ENCODE measurements around the gene IGSF21.

IGSF21 gene

DNA sequence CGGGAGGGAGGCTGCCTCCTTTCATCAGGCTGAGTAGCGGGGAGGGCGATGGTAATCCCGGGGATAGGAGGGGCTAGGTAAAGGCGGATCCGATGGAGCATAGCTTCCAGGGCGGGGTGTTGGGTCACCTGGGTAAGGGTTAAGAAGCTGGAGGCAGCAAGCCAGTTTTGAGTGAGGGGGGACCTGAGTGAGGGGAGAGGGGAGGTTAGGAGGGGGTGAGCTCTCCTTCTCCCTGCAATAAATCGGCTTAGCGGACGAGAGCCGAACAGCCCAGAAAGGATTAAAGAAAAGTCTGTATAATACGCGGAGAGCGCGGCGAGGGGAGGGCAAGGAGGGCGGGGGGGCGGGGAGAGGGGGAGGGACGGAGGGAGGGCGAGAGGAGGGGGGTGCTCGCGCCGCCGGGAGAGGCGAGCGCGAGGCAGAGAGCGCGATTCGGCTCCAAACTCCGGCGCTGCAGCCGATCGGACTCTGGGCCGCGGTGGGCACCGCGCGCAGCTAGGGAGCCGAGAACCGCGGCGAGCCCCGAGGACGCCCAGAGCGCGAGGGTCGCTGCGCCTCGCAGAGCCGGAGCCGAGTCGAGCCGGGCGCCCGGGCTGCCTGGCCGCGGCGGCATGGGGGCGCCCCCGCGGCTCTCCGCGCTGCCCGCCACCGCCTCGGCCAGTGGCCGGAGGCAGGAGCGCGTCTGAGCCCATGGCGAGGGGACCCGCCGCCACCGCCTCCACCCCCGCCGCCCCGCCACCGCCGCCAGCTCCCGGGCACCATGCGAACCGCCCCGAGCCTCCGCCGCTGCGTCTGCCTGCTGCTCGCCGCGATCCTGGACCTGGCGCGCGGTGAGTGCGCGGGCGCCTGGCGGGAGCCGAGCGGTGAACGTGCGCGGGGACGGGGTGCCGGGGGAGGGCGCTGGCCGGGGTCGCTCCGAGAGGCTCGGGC lies at the start of gene IGSF21:
TSS of gene IGSF21 (plus strand) at position 430 of the 930 bp plus-strand sequence. CDS start at position 761, 331 bp downstream.
- Histone ChIP-seq H3K4me3 (ENCODE audit: low read depth, low read length) (peak within 1 kb of the TSS; percentile 59), H3K9ac (ENCODE audit: low read length) (no peak within 1 kb of the TSS), H3K9me3 (ENCODE audit: control insufficient read depth, insufficient read depth, low read depth, low read length) (no peaks in the 10 kb centered on the region), H3K27ac (ENCODE audit: low read depth, low read length) (no peak within 1 kb of the TSS), H3K27me3 (ENCODE audit: control insufficient read depth, insufficient read depth, low read length) (peaks cover 89% of the 10 kb centered on the region), H3K36me3 (ENCODE audit: control insufficient read depth, insufficient read depth, low read length) (no peaks in the 10 kb centered on the region), H3K4me1 (ENCODE audit: control insufficient read depth, insufficient read depth, low read length) (peaks cover 36% of the 10 kb centered on the region)

DNA sequence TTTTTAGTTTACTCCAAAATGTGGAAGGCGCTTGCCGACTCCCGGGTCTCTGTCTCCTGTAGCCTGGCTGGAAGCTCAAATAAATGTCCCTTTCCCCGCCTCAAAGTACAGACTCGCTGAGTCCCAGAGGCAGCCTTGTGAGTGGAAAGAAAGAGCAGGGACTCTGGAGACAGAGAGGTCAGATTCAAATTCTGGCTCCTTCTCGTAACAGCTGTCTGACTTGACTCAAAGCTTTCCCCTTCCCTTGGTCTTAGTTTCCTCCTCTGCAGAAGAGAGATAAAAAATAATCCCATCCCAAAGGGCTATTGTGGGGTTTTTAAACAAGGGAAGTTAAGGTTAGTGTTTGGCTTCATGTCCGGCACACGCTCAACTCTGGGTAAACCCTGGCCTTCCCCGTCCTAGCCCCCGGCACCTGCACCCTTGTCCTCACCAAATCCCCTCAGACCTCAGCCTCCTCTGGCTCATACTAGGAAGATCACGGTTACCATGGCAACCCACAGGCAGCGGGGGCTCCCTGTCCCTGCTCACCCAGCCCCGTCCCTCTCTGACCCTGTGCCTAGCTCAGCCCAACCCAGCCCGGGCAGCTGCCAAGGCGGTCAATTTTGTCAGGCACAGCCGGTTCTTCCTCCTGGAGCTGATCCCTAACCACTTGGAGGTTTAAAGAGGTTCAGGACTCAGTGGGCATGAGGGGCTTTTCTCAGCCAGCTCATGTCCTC lies 49.2 kb upstream of the IGSF21 start:
- Histone ChIP-seq H3K9ac (ENCODE audit: low read length) (no peak overlapping the region), H3K27me3 (ENCODE audit: control insufficient read depth, insufficient read depth, low read length) (peaks cover 61% of the 10 kb centered on the region), H3K4me3 (ENCODE audit: low read depth, low read length) (no peak overlapping the region), H3K9me3 (ENCODE audit: control insufficient read depth, insufficient read depth, low read depth, low read length) (no peaks in the 10 kb centered on the region), H3K4me1 (ENCODE audit: control insufficient read depth, insufficient read depth, low read length) (no peaks in the 10 kb centered on the region), H3K27ac (ENCODE audit: low read depth, low read length) (no peak overlapping the region), H3K36me3 (ENCODE audit: control insufficient read depth, insufficient read depth, low read length) (no peaks in the 10 kb centered on the region)

GRCh38 chr1:18058981-18059605 lies 48.5 kb upstream of the IGSF21 start:
- Histone ChIP-seq H3K9me3 (ENCODE audit: control insufficient read depth, insufficient read depth, low read depth, low read length) (no peaks in the 10 kb centered on the region), H3K36me3 (ENCODE audit: control insufficient read depth, insufficient read depth, low read length) (no peaks in the 10 kb centered on the region), H3K9ac (ENCODE audit: low read length) (no peak overlapping the region), H3K27ac (ENCODE audit: low read depth, low read length) (no peak overlapping the region), H3K4me1 (ENCODE audit: control insufficient read depth, insufficient read depth, low read length) (no peaks in the 10 kb centered on the region), H3K4me3 (ENCODE audit: low read depth, low read length) (no peak overlapping the region), H3K27me3 (ENCODE audit: control insufficient read depth, insufficient read depth, low read length) (peaks cover 56% of the 10 kb centered on the region)

DNA sequence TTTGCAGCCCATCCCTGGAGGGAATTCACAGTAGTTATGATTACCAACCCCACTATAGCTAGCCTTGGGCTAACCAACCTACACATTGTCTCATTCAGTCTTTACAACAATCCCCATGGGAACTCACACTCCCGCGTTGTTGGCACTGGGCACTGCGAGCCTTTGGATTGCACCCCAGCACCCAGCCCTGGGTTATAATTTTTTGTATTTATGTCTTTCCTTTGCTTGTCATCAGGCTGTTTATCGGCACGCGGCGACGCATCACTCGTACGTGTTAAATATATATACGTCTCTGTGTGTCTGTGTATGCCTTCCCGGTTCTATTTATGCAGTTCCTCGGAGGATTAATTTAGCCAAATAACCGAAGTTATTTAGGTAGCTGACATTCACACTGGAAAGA lies 47.2 kb upstream of the IGSF21 start:
- Histone ChIP-seq H3K4me3 (ENCODE audit: low read depth, low read length) (no peak overlapping the region), H3K9ac (ENCODE audit: low read length) (no peak overlapping the region), H3K4me1 (ENCODE audit: control insufficient read depth, insufficient read depth, low read length) (no peaks in the 10 kb centered on the region), H3K27ac (ENCODE audit: low read depth, low read length) (no peak overlapping the region), H3K9me3 (ENCODE audit: control insufficient read depth, insufficient read depth, low read depth, low read length) (no peaks in the 10 kb centered on the region), H3K36me3 (ENCODE audit: control insufficient read depth, insufficient read depth, low read length) (no peaks in the 10 kb centered on the region), H3K27me3 (ENCODE audit: control insufficient read depth, insufficient read depth, low read length) (peaks cover 58% of the 10 kb centered on the region)

GRCh38 chr1:18062185-18062584 lies 45.4 kb upstream of the IGSF21 start:
- Histone ChIP-seq H3K27ac (ENCODE audit: low read depth, low read length) (no peak overlapping the region), H3K4me3 (ENCODE audit: low read depth, low read length) (no peak overlapping the region), H3K27me3 (ENCODE audit: control insufficient read depth, insufficient read depth, low read length) (peaks cover 56% of the 10 kb centered on the region), H3K9ac (ENCODE audit: low read length) (no peak overlapping the region), H3K36me3 (ENCODE audit: control insufficient read depth, insufficient read depth, low read length) (no peaks in the 10 kb centered on the region), H3K9me3 (ENCODE audit: control insufficient read depth, insufficient read depth, low read depth, low read length) (no peaks in the 10 kb centered on the region), H3K4me1 (ENCODE audit: control insufficient read depth, insufficient read depth, low read length) (no peaks in the 10 kb centered on the region; the same call in 1 of the 2 replicates)

DNA sequence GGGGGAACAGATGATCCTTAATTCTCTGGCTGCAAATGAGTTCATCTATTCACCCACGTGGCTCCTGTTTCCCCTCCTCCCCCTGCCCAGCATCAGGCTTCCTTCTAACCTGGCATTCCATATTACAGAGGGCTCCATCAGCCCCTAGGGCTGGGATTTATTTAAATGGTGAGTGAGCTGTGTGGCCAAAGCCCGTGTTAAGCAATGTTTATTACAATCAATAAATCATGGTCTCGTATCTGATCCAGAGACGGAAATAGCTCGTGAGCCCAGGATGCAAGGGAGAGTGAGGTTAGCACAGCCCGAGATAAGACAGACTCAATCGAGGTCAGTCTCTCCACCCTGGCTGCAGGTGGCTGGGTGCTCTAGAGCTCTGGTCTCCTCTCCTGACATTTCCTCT lies 43.1 kb upstream of the IGSF21 start:
- Histone ChIP-seq H3K36me3 (ENCODE audit: control insufficient read depth, insufficient read depth, low read length) (no peaks in the 10 kb centered on the region), H3K27ac (ENCODE audit: low read depth, low read length) (no peak overlapping the region), H3K9ac (ENCODE audit: low read length) (no peak overlapping the region), H3K4me1 (ENCODE audit: control insufficient read depth, insufficient read depth, low read length) (no peaks in the 10 kb centered on the region; the same call in 1 of the 2 replicates), H3K4me3 (ENCODE audit: low read depth, low read length) (no peak overlapping the region), H3K27me3 (ENCODE audit: control insufficient read depth, insufficient read depth, low read length) (peaks cover 48% of the 10 kb centered on the region; the same call in 1 of the 2 replicates), H3K9me3 (ENCODE audit: control insufficient read depth, insufficient read depth, low read depth, low read length) (no peaks in the 10 kb centered on the region)

DNA sequence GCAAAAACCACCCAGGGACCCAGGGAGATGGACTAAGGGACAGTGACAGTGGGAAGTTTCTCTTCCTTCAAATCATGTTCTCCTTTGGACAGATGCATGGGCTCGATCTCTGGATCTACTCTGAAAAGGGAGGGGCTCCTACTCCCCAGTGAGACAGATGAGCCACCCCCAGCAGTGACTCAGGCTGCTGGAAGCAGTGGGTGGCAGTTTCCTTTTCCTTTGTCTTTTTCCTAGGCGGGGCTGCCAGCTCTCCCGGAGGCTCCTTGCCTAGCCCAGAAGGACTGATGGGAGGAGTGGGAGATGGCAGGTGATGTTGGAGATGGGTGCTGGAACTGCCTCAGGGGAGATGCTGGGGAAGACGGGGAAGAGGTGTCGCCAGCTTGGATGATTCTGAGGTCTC lies 41.0 kb upstream of the IGSF21 start:
- Histone ChIP-seq H3K4me3 (ENCODE audit: low read depth, low read length) (no peak overlapping the region), H3K27ac (ENCODE audit: low read depth, low read length) (no peak overlapping the region), H3K9me3 (ENCODE audit: control insufficient read depth, insufficient read depth, low read depth, low read length) (no peaks in the 10 kb centered on the region), H3K4me1 (ENCODE audit: control insufficient read depth, insufficient read depth, low read length) (no peaks in the 10 kb centered on the region; the same call in 1 of the 2 replicates), H3K9ac (ENCODE audit: low read length) (no peak overlapping the region), H3K27me3 (ENCODE audit: control insufficient read depth, insufficient read depth, low read length) (peaks cover 42% of the 10 kb centered on the region), H3K36me3 (ENCODE audit: control insufficient read depth, insufficient read depth, low read length) (no peaks in the 10 kb centered on the region)

- H3K4me1 ChIP-seq (ENCODE audit: control insufficient read depth, insufficient read depth, low read length), result no peaks in the 10 kb centered on the region; the same call in 1 of the 2 replicates
- H3K9ac ChIP-seq (ENCODE audit: low read length), result no peak overlapping the region
- H3K36me3 ChIP-seq (ENCODE audit: control insufficient read depth, insufficient read depth, low read length), result no peaks in the 10 kb centered on the region
- no peak overlapping the region for H3K27ac ChIP-seq (ENCODE audit: low read depth, low read length)
- peaks cover 36% of the 10 kb centered on the region for H3K27me3 ChIP-seq (ENCODE audit: control insufficient read depth, insufficient read depth, low read length)
- H3K4me3 ChIP-seq (ENCODE audit: low read depth, low read length), result no peak overlapping the region
- no peaks in the 10 kb centered on the region for H3K9me3 ChIP-seq (ENCODE audit: control insufficient read depth, insufficient read depth, low read depth, low read length)
These were observed 37.7 kb upstream of the IGSF21 start for GRCh38 chr1:18069903-18070302.

- H3K27ac ChIP-seq (ENCODE audit: low read depth, low read length), result no peak overlapping the region
- no peak overlapping the region for H3K4me3 ChIP-seq (ENCODE audit: low read depth, low read length)
- H3K9me3 ChIP-seq (ENCODE audit: control insufficient read depth, insufficient read depth, low read depth, low read length), result no peaks in the 10 kb centered on the region
- H3K9ac ChIP-seq (ENCODE audit: low read length), result no peak overlapping the region
- no peaks in the 10 kb centered on the region for H3K4me1 ChIP-seq (ENCODE audit: control insufficient read depth, insufficient read depth, low read length)
- no peaks in the 10 kb centered on the region for H3K36me3 ChIP-seq (ENCODE audit: control insufficient read depth, insufficient read depth, low read length)
- H3K27me3 ChIP-seq (ENCODE audit: control insufficient read depth, insufficient read depth, low read length), result peaks cover 24% of the 10 kb centered on the region
These were observed 35.5 kb upstream of the IGSF21 start for GRCh38 chr1:18072066-18072465.

DNA sequence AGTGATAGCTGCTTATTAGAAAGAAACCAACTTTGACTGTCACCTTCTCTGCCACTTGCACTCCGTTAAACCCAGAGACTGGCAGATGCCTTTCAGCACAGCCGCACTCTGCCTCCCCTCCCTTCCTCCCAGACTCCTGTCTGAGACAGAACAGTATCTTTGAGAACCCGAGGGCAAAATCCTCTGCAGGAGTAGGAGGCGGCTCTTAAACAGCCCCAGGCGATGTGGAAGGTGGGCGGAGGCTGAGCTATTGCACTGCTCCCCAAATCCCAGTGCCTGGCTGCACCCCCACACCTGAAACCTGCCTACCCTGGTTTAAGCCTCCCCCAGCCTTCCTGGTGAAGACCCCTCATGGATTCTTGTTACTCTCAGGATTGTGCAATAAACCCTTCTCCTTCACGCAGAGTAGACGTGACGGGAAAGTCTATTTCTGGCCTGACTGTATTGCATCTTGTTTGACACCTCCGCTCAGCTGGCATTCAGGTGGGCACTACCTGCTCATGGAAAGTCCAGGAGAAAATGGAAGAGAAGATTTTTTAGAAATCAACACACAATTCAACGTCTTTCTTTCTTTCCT lies 34.4 kb upstream of the IGSF21 start:
- H3K27me3 ChIP-seq (ENCODE audit: control insufficient read depth, insufficient read depth, low read length), result peaks cover 17% of the 10 kb centered on the region
- no peaks in the 10 kb centered on the region for H3K9me3 ChIP-seq (ENCODE audit: control insufficient read depth, insufficient read depth, low read depth, low read length)
- no peak overlapping the region for H3K27ac ChIP-seq (ENCODE audit: low read depth, low read length)
- H3K36me3 ChIP-seq (ENCODE audit: control insufficient read depth, insufficient read depth, low read length), result no peaks in the 10 kb centered on the region
- H3K4me3 ChIP-seq (ENCODE audit: low read depth, low read length), result no peak overlapping the region
- H3K4me1 ChIP-seq (ENCODE audit: control insufficient read depth, insufficient read depth, low read length), result no peaks in the 10 kb centered on the region
- no peak overlapping the region for H3K9ac ChIP-seq (ENCODE audit: low read length)
